SK-N-SH (cell line): ENCODE measurements around the gene ZGRF1. TPM values are rescaled to one million over a fixed set of nuclear protein-coding genes. Genes with fewer than 3 reads are reported as not detected.

Experiments
- CTCF ChIA-PET: fragments of 300-600, 350-600 bp; formaldehyde crosslinking; extraction: SDS; loops from one replicate; lab custom pipeline; 2021; lab: Yijun Ruan, JAX
- POLR2A ChIA-PET: fragments of 350-600 bp; sonication (Branson Sonifier 250); formaldehyde crosslinking; extraction: SDS; loops from one replicate; lab custom pipeline; 2020; ENCODE audit warnings: antibody characterized with exemption, inconsistent platforms; lab: Yijun Ruan, JAX
- DNase-seq: peaks from one replicate; pipeline ENCODE4 v3.0.0; 2012
- H2AFZ ChIP-seq: fragments of 200-600 bp; sonication (generic); 2 replicates; pipeline ENCODE4 v1.8.1; 2016; ENCODE audit warnings: antibody characterized with exemption, mild to moderate bottlenecking, low read depth
- H3F3A ChIP-seq: fragments of 200-600 bp; sonication (generic); replicated peaks from 2 replicates; pipeline ENCODE3; 2016; ENCODE audit warnings: antibody characterized with exemption, mild to moderate bottlenecking; ENCODE audit not compliant: insufficient read depth
- H3K27ac ChIP-seq, 2 experiments: fragments of 200-500 bp in 1 of 2; fragments of 200-600 bp in 1 of 2; sonication (Bioruptor generic) in 1 of 2; sonication (generic), shearing (Covaris generic) in 1 of 2; 2 replicates each; pipeline versions ENCODE4 v1.5.1 to v1.6.1; 2014 to 2016; ENCODE audit warnings: low read depth in 2 of 2, inconsistent platforms in 1 of 2, low read length in 1 of 2, mild to moderate bottlenecking in 1 of 2, mixed read lengths in 1 of 2
- H3K27me3 ChIP-seq: fragments of 200-600 bp; sonication (generic), shearing (Covaris generic); 2 replicates; pipeline ENCODE4 v1.6.1; 2016; ENCODE audit warnings: mixed run types; ENCODE audit not compliant: insufficient read depth
- H3K36me3 ChIP-seq, 2 experiments: fragments of 200-500 bp in 1 of 2; fragments of 200-600 bp in 1 of 2; sonication (Bioruptor generic) in 1 of 2; sonication (generic) in 1 of 2; replicated peaks in 1 of 2; 2 replicates each; pipeline versions ENCODE3 to v1.5.1; 2014 to 2016; ENCODE audit warnings: low read length in 1 of 2, mild to moderate bottlenecking in 1 of 2; ENCODE audit not compliant: insufficient read depth in 2 of 2, control insufficient read depth in 1 of 2
- H3K4me1 ChIP-seq, 2 experiments: fragments of 200-500 bp in 1 of 2; fragments of 200-600 bp in 1 of 2; sonication (Bioruptor generic) in 1 of 2; sonication (generic), shearing (Covaris generic) in 1 of 2; 2 replicates each; pipeline versions ENCODE4 v1.5.1 to v1.6.1; 2014 to 2016; ENCODE audit warnings: low read depth in 1 of 2, low read length in 1 of 2, mixed run types in 1 of 2; ENCODE audit not compliant: insufficient read depth in 2 of 2, control insufficient read depth in 1 of 2
- H3K4me2 ChIP-seq: fragments of 200-600 bp; sonication (generic), shearing (Covaris generic); 2 replicates; pipeline ENCODE4 v1.6.1; 2017; ENCODE audit warnings: mixed run types
- H3K4me3 ChIP-seq, 2 experiments: fragments of 200-500 bp in 1 of 2; fragments of 200-600 bp in 1 of 2; sonication (Bioruptor generic) in 1 of 2; sonication (generic), shearing (Covaris generic) in 1 of 2; 2 replicates each; pipeline versions ENCODE4 v1.5.1 to v1.8.1; 2014 to 2016; ENCODE audit warnings: low read depth in 2 of 2, inconsistent platforms in 1 of 2, low read length in 1 of 2, mild to moderate bottlenecking in 1 of 2, mixed read lengths in 1 of 2, moderate library complexity in 1 of 2
- H3K79me2 ChIP-seq: fragments of 200-600 bp; sonication (generic); 2 replicates; pipeline ENCODE4 v1.8.1; 2017; ENCODE audit warnings: mild to moderate bottlenecking; ENCODE audit not compliant: insufficient read depth
- H3K9ac ChIP-seq: fragments of 200-600 bp; sonication (generic); 2 replicates; pipeline ENCODE4 v1.6.1; 2017; ENCODE audit warnings: mixed run types
- H3K9me2 ChIP-seq: fragments of 200-600 bp; sonication (generic); 2 replicates; pipeline ENCODE4 v1.6.1; 2017; ENCODE audit warnings: mixed run types
- H3K9me3 ChIP-seq: fragments of 200-600 bp; sonication (generic); 2 replicates; pipeline ENCODE4 v1.6.1; 2017; ENCODE audit warnings: mixed run types, mild to moderate bottlenecking, moderate library complexity
- H4K20me1 ChIP-seq: fragments of 200-600 bp; sonication (generic); 2 replicates; pipeline ENCODE4 v1.6.1; 2017; ENCODE audit warnings: mild to moderate bottlenecking, mixed run types; ENCODE audit not compliant: insufficient read depth
- CHD2 ChIP-seq: fragments of 150-350 bp; IDR thresholded peaks from 2 replicates; pipeline ENCODE4 v1.6.1; 2018; ENCODE audit warnings: low read length; ENCODE audit not compliant: partially characterized antibody
- EP300 ChIP-seq, 2 experiments: IDR thresholded peaks; 2 replicates each; pipeline versions ENCODE4 v1.4.0 to v1.6.1; 2012; ENCODE audit warnings: borderline replicate concordance in 1 of 2, low read depth in 1 of 2, low read length in 1 of 2
- EZH2phosphoT487 ChIP-seq: fragments of 200-600 bp; sonication (generic); IDR thresholded peaks from 2 replicates; pipeline ENCODE4 v1.6.1; 2017; ENCODE audit warnings: low read depth, mixed run types, mild to moderate bottlenecking, antibody characterized with exemption, moderate library complexity, borderline replicate concordance
- GATA2 ChIP-seq: sonication (generic); formaldehyde crosslinking; IDR thresholded peaks from 2 replicates; pipeline ENCODE4 v1.5.0; 2020; ENCODE audit warnings: mild to moderate bottlenecking, missing genetic modification reagents
- MAX ChIP-seq: IDR thresholded peaks from 2 replicates; pipeline ENCODE4 v1.4.0; 2012; ENCODE audit warnings: low read depth
- NFIC ChIP-seq: IDR thresholded peaks from 2 replicates; pipeline ENCODE4 v1.4.0; 2012; ENCODE audit warnings: borderline replicate concordance
- PBX3 ChIP-seq: IDR thresholded peaks from 2 replicates; pipeline ENCODE4; 2012
- RAD21 ChIP-seq: IDR thresholded peaks from 2 replicates; pipeline ENCODE4 v1.6.1; 2012; ENCODE audit warnings: mild to moderate bottlenecking, low read length
- RFX5 ChIP-seq: IDR thresholded peaks from 2 replicates; pipeline ENCODE4 v1.6.1; 2012; ENCODE audit warnings: mild to moderate bottlenecking, improper control_type of control experiment, low read length
- SMC3 ChIP-seq: IDR thresholded peaks from 2 replicates; pipeline ENCODE4 v1.6.1; 2012; ENCODE audit warnings: low read depth, low read length, improper control_type of control experiment
- TAF1 ChIP-seq: IDR thresholded peaks from 2 replicates; pipeline ENCODE4 v1.6.1; 2012; ENCODE audit warnings: low read depth, mild to moderate bottlenecking, low read length, moderate library complexity, borderline replicate concordance
- ZBTB33 ChIP-seq: IDR thresholded peaks from 2 replicates; pipeline ENCODE4 v1.4.0; 2012; ENCODE audit warnings: low read depth, borderline replicate concordance
- WGBS: methylation state at CpG from one replicate; pipeline ENCODE4 v1.1.6; 2017; ENCODE audit warnings: low lambda C conversion rate; 5-methylcytosine and 5-hydroxymethylcytosine counted together
- polyA plus RNA-seq, 3 experiments: library from polyadenylated mRNA; depleted of rRNA; stranded (reverse); fragments of >200 nt; gene quantifications; 2 replicates each; pipeline ENCODE4 v1.2.3, GENCODE V29; 2012
- TF ChIP-seq, protein P1 (sequence below): fragments of 150-350 bp; IDR thresholded peaks from 2 replicates; pipeline ENCODE4 v1.6.1; 2016; ENCODE audit warnings: mild to moderate bottlenecking, low read depth, low read length

The ZGRF1 gene
- polyA plus RNA-seq, 1 of the 3 experiments (the other 2 are of a cell fraction): 2.4 TPM

DNA sequence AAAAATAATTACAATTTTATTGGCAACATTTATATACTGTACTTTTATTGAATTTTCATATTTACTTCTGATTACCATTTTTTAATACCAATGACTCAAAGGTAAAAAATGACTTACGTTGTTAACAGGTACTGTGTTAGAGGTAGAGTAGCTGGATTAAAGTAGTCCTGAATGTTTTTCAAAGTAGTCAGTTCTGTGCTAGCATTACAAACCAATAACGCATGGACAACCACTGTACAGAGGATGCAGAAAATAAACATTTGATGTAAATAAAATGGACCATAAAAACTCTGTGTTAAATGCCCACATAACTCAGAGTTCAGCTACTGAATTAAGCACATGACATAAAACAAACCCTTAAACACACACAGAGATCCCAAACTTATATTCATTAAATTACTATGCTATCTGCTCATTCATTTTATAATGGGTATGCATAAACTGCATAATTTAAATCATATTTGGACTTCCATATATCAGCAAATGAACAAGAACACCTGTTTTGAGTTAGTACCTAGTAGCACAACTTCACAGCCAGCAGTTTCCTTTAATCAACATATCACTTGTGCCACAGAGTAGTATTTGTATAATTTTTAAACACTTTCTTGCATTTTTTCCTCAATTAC lies 74.3 kb downstream of the ZGRF1 start (continued):
- TF ChIP-seq, protein P1, sequence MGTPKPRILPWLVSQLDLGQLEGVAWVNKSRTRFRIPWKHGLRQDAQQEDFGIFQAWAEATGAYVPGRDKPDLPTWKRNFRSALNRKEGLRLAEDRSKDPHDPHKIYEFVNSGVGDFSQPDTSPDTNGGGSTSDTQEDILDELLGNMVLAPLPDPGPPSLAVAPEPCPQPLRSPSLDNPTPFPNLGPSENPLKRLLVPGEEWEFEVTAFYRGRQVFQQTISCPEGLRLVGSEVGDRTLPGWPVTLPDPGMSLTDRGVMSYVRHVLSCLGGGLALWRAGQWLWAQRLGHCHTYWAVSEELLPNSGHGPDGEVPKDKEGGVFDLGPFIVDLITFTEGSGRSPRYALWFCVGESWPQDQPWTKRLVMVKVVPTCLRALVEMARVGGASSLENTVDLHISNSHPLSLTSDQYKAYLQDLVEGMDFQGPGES: no peak
- TF ChIP-seq RAD21 (0 out of 2 replicates have a peak, but pooled peaks have one; percentile 3), CHD2 (peak; percentile 36)

- 100% methylated on average over 2 of the region's 2 CpGs for WGBS
- DNase-seq: no peak
- Histone ChIP-seq H3K27ac (no peak overlapping the region), H4K20me1 (no peaks in the 10 kb centered on the region), H3K4me1 (peaks cover 0 to 14% of the 10 kb centered on the region in 2 experiments; a peak in 2 of 4 replicates), H3K4me3 (no peak overlapping the region), H3K4me2 (no peak overlapping the region), H3K9ac (no peak overlapping the region), H3K27me3 (no peaks in the 10 kb centered on the region), H3K79me2 (no peaks in the 10 kb centered on the region), H3F3A (peaks cover 3% of the 10 kb centered on the region), H3K36me3 (peaks cover 0 to 3% of the 10 kb centered on the region in 2 experiments), H2AFZ (no peak overlapping the region), H3K9me3 (no peaks in the 10 kb centered on the region)
- CTCF ChIA-PET: interaction anchor here (1.3 to 2.4 kb wide), 4 partner anchors 17 to 212 kb away, joined by 3 to 7 read pairs (median 5); no protein-coding TSS in a partner anchor
- TF ChIP-seq EP300 (IDR thresholded peaks at IDR 0.05; ENCODE audit: borderline replicate concordance in 1 of 2, low read depth in 1 of 2, low read length in 1 of 2) (no peak), EZH2phosphoT487 (no peak), RFX5 (no peak), GATA2 (CRISPR knock-in tag) (no peak), PBX3 (no peak), CHD2 (no peak)
- TF ChIP-seq, all 33 proteins: peak for 0
- no peaks in the 10 kb centered on the region for H3K9me2 ChIP-seq
- POLR2A ChIA-PET: no interaction called here
Observed at GRCh38 chr4:112560084-112560483, 76.6 kb downstream of the ZGRF1 start.

- ChIA-PET CTCF (interaction anchor here (1.3 to 2.4 kb wide), 2 partner anchors 16 to 32 kb away, joined by 3 to 7 read pairs; no protein-coding TSS in a partner anchor), POLR2A (no interaction called here)
- H3K9me2 ChIP-seq: no peaks in the 10 kb centered on the region
- no peaks in the 10 kb centered on the region for H3K79me2 ChIP-seq
- peaks cover 3 to 7% of the 10 kb centered on the region in 2 experiments for H3K36me3 ChIP-seq
- no peaks in the 10 kb centered on the region for H3K9me3 ChIP-seq
- no peak overlapping the region for H3K27ac ChIP-seq
- no peak for DNase-seq
- H4K20me1 ChIP-seq: no peaks in the 10 kb centered on the region
- TF ChIP-seq TAF1 (no peak), EZH2phosphoT487 (no peak), ZBTB33 (no peak), SMC3 (no peak), MAX (no peak), NFIC (no peak), GATA2 (CRISPR knock-in tag) (no peak)
- H3F3A ChIP-seq: peaks cover 3% of the 10 kb centered on the region
- no peak overlapping the region for H3K4me3 ChIP-seq
- WGBS: 98% methylated on average over 3 of the region's 3 CpGs
- H2AFZ ChIP-seq: no peak overlapping the region
- H3K4me1 ChIP-seq: peaks cover 0 to 14% of the 10 kb centered on the region in 2 experiments; a peak in 2 of 4 replicates
- no peak overlapping the region for H3K4me2 ChIP-seq
- no peaks in the 10 kb centered on the region for H3K27me3 ChIP-seq
- no peak overlapping the region for H3K9ac ChIP-seq
Observed at GRCh38 chr4:112559053-112559452, 77.7 kb downstream of the ZGRF1 start.
